Measurements from ENCODE around the gene CEP85L.

DNA sequence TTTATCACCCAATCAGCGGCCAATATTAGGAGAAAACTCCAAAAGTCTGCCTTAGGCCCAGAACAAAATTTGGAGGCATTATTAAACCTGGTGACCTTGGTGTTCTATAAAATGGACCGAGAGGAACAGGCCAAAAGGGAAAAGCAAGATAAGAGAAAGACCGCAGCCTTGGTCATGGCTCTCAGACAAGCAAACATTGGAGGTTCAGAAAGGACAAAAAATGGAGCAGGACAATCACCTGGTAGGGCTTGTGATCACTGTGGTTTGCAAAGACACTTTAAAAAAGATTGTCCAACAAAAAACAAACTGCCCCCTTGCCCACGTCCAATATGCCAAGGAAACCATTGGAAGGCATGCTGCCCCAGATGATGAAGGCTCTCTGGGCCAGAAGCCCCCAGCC lies 31.2 kb downstream of the CEP85L start:
- TF ChIP-seq EZH2 (IDR thresholded peaks at IDR 0.05; ENCODE audit: borderline replicate concordance, low read depth, low read length, severe bottlenecking): no peak
- TF ChIP-seq, protein P1, sequence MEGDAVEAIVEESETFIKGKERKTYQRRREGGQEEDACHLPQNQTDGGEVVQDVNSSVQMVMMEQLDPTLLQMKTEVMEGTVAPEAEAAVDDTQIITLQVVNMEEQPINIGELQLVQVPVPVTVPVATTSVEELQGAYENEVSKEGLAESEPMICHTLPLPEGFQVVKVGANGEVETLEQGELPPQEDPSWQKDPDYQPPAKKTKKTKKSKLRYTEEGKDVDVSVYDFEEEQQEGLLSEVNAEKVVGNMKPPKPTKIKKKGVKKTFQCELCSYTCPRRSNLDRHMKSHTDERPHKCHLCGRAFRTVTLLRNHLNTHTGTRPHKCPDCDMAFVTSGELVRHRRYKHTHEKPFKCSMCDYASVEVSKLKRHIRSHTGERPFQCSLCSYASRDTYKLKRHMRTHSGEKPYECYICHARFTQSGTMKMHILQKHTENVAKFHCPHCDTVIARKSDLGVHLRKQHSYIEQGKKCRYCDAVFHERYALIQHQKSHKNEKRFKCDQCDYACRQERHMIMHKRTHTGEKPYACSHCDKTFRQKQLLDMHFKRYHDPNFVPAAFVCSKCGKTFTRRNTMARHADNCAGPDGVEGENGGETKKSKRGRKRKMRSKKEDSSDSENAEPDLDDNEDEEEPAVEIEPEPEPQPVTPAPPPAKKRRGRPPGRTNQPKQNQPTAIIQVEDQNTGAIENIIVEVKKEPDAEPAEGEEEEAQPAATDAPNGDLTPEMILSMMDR (IDR thresholded peaks at IDR 0.05; ENCODE audit: borderline replicate concordance, extremely low read depth, low read length, poor library complexity, severe bottlenecking): no peak
